GM12872 (cell line): ENCODE data around the gene ALDH3A2.

Experiments
- TF ChIP-seq, protein P1 (sequence below): IDR thresholded peaks from 3 replicates; pipeline ENCODE4 v1.5.1; 2011; ENCODE audit warnings: low read depth, mild to moderate bottlenecking, low read length, moderate library complexity; ENCODE audit not compliant: insufficient read depth

The ALDH3A2 gene

GRCh38 chr17:19720210-19720475 lies 71.6 kb downstream of the ALDH3A2 start:
- TF ChIP-seq, protein P1, sequence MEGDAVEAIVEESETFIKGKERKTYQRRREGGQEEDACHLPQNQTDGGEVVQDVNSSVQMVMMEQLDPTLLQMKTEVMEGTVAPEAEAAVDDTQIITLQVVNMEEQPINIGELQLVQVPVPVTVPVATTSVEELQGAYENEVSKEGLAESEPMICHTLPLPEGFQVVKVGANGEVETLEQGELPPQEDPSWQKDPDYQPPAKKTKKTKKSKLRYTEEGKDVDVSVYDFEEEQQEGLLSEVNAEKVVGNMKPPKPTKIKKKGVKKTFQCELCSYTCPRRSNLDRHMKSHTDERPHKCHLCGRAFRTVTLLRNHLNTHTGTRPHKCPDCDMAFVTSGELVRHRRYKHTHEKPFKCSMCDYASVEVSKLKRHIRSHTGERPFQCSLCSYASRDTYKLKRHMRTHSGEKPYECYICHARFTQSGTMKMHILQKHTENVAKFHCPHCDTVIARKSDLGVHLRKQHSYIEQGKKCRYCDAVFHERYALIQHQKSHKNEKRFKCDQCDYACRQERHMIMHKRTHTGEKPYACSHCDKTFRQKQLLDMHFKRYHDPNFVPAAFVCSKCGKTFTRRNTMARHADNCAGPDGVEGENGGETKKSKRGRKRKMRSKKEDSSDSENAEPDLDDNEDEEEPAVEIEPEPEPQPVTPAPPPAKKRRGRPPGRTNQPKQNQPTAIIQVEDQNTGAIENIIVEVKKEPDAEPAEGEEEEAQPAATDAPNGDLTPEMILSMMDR, result no peak

DNA sequence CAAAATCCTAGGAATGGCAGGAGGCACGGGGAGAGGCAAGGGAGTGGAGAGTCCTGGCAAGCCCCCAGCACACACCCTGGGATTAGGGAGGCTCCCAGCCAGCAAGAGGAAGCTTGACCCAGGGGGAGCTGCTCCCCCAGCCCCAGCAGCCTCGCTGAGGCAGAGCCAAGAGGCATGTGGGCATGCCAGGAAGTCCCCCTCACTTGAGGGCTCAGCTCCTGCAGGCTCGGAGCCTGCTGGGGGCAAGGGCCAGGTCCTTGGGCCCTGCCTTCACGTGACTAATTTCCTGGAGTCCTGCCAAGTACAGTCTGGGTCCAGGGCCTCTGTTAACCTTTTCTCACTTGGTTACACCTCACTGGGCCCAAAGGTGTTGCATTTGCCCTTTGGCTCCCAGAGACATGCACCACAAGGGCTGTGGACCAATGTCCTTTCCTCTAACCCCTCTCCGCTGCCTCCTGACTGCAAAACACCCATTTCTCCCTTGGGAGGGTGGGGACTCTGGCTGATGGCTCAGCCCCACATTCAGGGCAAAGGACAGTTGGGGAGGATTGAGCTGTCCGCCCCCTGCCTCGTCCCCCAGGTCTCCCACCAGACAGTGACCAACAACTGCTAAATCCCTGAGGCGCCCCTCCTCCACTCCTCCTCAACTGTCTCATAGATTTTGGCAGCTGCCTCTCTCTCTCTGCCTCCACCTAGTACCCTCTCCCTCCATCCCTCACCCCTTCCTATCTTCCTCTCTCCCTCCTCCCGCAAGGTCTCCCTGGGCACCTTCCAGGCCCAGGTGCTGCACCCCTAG lies 72.3 kb downstream of the ALDH3A2 start:
- TF ChIP-seq, protein P1, result no peak

DNA sequence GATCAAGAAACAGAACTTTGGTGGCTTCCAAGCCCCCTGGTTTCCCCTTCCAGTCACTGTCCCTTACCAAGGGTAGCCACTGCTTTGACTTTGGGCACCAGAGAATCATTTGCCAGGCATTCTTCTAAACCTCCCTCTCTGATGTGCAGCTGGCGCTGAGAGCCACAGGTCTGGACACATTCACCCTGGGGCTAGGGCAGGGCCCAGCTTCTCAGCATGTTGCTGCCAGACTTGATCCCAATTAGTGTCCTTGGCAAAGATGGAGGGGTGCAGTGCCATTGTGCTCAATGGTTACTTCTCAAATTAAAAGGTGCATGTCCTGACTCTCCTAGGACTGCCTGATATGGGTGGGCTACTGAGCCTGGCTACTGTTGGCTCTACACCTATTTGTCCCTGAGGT lies 75.4 kb downstream of the ALDH3A2 start:
- TF ChIP-seq, protein P1, result no peak

GRCh38 chr17:19724501-19725420 lies 76.2 kb downstream of the ALDH3A2 start:
- TF ChIP-seq, protein P1, result no peak

DNA sequence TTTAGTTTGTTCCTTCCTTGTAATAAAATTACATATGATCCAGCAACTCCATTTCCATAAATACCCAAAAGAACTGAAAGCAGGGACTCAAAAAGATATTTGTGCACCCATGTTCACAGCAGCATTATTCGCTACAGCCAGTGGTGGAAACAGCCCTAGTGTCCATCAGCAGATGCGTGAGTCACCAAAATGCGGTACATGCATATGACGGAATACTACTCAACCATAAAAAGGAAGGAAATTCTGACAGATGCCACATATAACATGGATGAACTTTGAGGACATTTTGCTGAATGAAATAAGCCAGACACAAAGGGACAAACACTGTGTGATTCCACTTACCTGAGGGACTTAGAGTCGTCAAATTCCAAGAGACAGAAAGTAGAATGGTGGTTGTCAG lies 76.9 kb downstream of the ALDH3A2 start:
- TF ChIP-seq, protein P1, result no peak

DNA sequence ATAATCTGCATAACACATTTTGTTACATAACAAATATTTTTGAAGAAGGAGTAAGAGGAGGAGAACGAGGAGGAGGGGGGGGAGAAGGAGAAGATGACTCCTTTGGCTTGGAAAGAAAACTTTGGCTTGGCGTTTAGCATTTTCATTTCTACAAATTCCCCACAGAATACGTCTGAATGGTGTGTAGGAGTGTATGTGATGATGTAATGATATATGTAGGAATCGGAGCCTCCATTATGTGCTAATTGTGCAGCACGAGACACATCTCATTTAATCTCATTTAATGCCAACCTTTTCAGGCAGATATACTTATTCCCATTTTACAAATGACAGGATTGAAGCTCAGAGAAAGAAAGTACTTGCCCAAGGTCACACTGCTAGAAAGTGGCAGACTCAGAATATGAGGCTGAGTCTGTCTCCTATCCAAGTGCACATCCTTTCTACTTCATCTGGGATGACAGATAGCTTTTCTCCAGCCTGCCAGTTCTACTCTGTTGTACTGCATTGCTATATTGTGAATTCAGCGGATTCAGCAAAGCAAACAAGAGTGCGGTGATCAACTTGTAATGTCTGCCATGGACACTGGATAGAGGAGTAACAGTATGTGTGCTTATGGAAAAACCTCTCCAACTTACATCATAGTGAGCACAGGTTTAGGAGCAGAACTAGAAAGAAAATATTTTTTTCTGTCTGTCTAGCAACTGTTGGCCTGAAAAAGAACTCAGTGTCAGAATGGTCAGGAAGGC lies 78.3 kb downstream of the ALDH3A2 start:
- TF ChIP-seq, protein P1, result no peak
